Upper lobe of left lung (tissue), 6 donors: ENCODE results near the gene MARCKS. TPM values are rescaled to one million over a fixed set of nuclear protein-coding genes. Genes with fewer than 3 reads are reported as not detected.
A peak's percentile ranks its signal among the peaks of the same experiment; 100 is the strongest.

ENCODE experiments used
- ATAC-seq, 2 donors: fragments of 200-7000 bp; cut with Tn5 transposase; one replicate each; pipeline ENCODE4 v1.9.1; 2022; ENCODE audit warnings: mild to moderate bottlenecking in 2 of 2, moderate library complexity in 2 of 2; ENCODE audit not compliant: low FRiP score in 2 of 2
- DNase-seq, 2 donors: peaks; one replicate each; pipeline ENCODE4 v3.0.0-alpha.2; 2019 to 2020
- H3K27ac ChIP-seq, 4 donors: fragments of 200-600 bp; sonication (generic); one replicate each; pipeline ENCODE4 v1.5.1; 2016 to 2019
- H3K27me3 ChIP-seq, 4 donors: fragments of 200-600 bp; sonication (generic); one replicate each; pipeline ENCODE4 v1.5.1; 2017 to 2019
- H3K36me3 ChIP-seq, 4 donors: fragments of 200-600 bp; sonication (generic); one replicate each; pipeline ENCODE4 v1.5.1; 2016 to 2019
- H3K4me1 ChIP-seq, 4 donors: fragments of 200-600 bp; sonication (generic); one replicate each; pipeline ENCODE4 v1.5.1; 2018 to 2019
- H3K4me3 ChIP-seq, 4 donors: fragments of 200-600 bp; sonication (generic); one replicate each; pipeline ENCODE4 v1.5.1; 2017 to 2019; ENCODE audit warnings: mild to moderate bottlenecking in 2 of 4, moderate library complexity in 1 of 4
- H3K9me3 ChIP-seq, 4 donors: fragments of 200-600 bp; sonication (generic); one replicate each; pipeline ENCODE4 v1.5.1; 2018 to 2019
- EP300 ChIP-seq, 4 donors: sonication (generic); formaldehyde crosslinking; IDR thresholded peaks; one replicate each; pipeline ENCODE4 v1.5.1; 2017; ENCODE audit warnings: antibody characterized with exemption in 4 of 4, control low read depth in 2 of 4
- POLR2A ChIP-seq, 4 donors: fragments of 450-650 bp; IDR thresholded peaks; one replicate each; pipeline ENCODE4 v1.5.1; 2016 to 2017; ENCODE audit warnings: antibody characterized with exemption in 4 of 4, mild to moderate bottlenecking in 2 of 4
- POLR2AphosphoS5 ChIP-seq, 2 donors: sonication (generic); formaldehyde crosslinking; IDR thresholded peaks; one replicate each; pipeline ENCODE4 v1.5.1; 2017; ENCODE audit warnings: antibody characterized with exemption in 2 of 2
- WGBS, 2 donors: methylation state at CpG; one replicate each; pipeline ENCODE4 v1.1.5; 2017 to 2018; 5-methylcytosine and 5-hydroxymethylcytosine counted together
- total RNA-seq, 6 donors: library from RNA; depleted of rRNA in 4 of 6; stranded (reverse); fragments of >200 nt in 4 of 6; gene quantifications; one replicate each; pipeline versions ENCODE4 v1.1.0 to v1.2.1, GENCODE V29; 2016 to 2021
- TF ChIP-seq, protein P1 (sequence below), 6 experiments: fragments of 450-650 bp in 4 of 6; fragments of 200-600 bp in 2 of 6; sonication (generic) in 2 of 6; IDR thresholded peaks; one replicate each; pipeline ENCODE4 v1.5.1; 2016 to 2019; ENCODE audit warnings: antibody characterized with exemption in 6 of 6
- donor health status: DM: no; HTN: no; CAD: no; lungs with moderate emphysema.
- donor health status: DM: no; HTN: yes; CAD: no; lungs with severe emphysema.

The MARCKS gene
- total RNA-seq, 6 donors from 2014 or later = 26.3 to 85.8 (median 42.2) TPM

DNA sequence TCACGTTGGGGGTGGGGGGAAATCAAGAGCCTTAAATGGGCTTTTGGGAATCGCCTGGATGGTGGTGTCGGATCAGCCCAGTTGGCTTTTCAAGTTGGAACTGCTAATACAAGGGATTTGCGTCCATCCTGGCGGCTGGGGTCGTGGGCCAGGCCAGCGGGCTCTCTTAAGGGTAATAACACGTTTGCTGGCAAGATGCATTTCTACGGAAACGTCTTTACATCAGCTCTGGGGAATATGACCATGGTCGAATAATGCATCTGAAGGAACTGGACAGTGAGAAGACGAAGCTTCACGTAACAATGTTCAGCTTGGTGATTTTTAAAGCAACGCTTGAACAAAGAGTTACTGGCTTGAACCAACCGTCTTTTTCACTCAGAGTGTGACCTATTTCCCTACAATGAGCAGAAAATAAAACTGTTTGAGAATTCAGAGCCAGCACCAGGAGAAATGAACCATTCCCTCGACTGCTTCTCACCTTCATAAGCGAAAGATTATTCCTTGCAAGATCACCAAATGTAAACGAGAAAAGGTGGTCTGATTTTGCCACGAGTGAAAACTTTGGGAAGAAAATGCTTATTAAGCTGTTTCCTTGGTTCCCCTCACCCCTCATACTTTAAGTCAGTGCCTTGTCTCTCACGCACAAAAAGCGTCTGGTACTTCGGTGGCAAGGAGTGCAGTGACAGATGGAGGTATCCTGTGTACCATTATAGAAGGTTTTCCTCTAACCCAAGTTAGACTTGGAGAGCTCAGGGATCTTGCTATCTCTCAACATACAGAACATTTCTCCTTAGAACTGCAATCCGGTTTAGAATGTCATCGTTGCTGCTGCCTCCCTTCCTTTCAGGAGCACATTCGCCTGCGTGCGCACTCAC is 1.4 kb upstream of the MARCKS start:
- 3 to 5% methylated on average over 27 of the region's 27 CpGs for WGBS, 2 donors
- TF ChIP-seq POLR2A (IDR thresholded peaks at IDR 0.05) (peak in 1 of 4 donors; percentile 31), POLR2AphosphoS5 (IDR thresholded peaks at IDR 0.05) (peak in 1 of 2 donors; percentile 8), EP300 (IDR thresholded peaks at IDR 0.05) (no peak)
- ATAC-seq = no peak
- peak overlapping the region; percentile 86 to 96 (median 92) for H3K27ac ChIP-seq
- H3K9me3 ChIP-seq = no peaks in the 10 kb centered on the region
- H3K36me3 ChIP-seq = no peaks in the 10 kb centered on the region
- no peaks in the 10 kb centered on the region for H3K27me3 ChIP-seq
- H3K4me1 ChIP-seq = peaks cover 0 to 49% (median 11%) of the 10 kb centered on the region in 4 donors
- peak overlapping the region; percentile 23 to 77 (median 56) for H3K4me3 ChIP-seq
- peak in 1 of 2 donors; percentile 74 for DNase-seq

DNA sequence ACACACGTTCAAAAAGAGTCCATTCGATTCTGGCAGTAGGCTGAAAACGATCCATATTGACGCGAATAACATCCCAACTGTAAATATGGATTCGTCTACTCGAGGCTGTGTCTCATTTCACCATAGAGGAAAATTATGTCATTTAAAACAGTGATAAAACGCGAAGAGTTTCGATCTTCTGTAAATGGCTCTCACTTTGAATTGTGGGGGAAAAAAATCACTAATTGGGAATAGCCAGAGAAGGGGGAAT is 845 bp upstream of the MARCKS start:
- ATAC-seq = no peak
- peak overlapping the region; percentile 53 to 83 (median 68) for H3K4me3 ChIP-seq
- 1% methylated on average over 10 of the region's 10 CpGs for WGBS, 2 donors
- peak overlapping the region; percentile 86 to 96 (median 92) for H3K27ac ChIP-seq
- H3K27me3 ChIP-seq = no peaks in the 10 kb centered on the region
- H3K4me1 ChIP-seq = peaks cover 0 to 49% (median 11%) of the 10 kb centered on the region in 4 donors
- no peaks in the 10 kb centered on the region for H3K9me3 ChIP-seq
- no peaks in the 10 kb centered on the region for H3K36me3 ChIP-seq
- TF ChIP-seq POLR2AphosphoS5 (IDR thresholded peaks at IDR 0.05) (no peak), EP300 (IDR thresholded peaks at IDR 0.05) (no peak), POLR2A (IDR thresholded peaks at IDR 0.05) (no peak)
- TF ChIP-seq, protein P1, sequence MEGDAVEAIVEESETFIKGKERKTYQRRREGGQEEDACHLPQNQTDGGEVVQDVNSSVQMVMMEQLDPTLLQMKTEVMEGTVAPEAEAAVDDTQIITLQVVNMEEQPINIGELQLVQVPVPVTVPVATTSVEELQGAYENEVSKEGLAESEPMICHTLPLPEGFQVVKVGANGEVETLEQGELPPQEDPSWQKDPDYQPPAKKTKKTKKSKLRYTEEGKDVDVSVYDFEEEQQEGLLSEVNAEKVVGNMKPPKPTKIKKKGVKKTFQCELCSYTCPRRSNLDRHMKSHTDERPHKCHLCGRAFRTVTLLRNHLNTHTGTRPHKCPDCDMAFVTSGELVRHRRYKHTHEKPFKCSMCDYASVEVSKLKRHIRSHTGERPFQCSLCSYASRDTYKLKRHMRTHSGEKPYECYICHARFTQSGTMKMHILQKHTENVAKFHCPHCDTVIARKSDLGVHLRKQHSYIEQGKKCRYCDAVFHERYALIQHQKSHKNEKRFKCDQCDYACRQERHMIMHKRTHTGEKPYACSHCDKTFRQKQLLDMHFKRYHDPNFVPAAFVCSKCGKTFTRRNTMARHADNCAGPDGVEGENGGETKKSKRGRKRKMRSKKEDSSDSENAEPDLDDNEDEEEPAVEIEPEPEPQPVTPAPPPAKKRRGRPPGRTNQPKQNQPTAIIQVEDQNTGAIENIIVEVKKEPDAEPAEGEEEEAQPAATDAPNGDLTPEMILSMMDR (IDR thresholded peaks at IDR 0.05) = no peak
- no peak for DNase-seq

DNA sequence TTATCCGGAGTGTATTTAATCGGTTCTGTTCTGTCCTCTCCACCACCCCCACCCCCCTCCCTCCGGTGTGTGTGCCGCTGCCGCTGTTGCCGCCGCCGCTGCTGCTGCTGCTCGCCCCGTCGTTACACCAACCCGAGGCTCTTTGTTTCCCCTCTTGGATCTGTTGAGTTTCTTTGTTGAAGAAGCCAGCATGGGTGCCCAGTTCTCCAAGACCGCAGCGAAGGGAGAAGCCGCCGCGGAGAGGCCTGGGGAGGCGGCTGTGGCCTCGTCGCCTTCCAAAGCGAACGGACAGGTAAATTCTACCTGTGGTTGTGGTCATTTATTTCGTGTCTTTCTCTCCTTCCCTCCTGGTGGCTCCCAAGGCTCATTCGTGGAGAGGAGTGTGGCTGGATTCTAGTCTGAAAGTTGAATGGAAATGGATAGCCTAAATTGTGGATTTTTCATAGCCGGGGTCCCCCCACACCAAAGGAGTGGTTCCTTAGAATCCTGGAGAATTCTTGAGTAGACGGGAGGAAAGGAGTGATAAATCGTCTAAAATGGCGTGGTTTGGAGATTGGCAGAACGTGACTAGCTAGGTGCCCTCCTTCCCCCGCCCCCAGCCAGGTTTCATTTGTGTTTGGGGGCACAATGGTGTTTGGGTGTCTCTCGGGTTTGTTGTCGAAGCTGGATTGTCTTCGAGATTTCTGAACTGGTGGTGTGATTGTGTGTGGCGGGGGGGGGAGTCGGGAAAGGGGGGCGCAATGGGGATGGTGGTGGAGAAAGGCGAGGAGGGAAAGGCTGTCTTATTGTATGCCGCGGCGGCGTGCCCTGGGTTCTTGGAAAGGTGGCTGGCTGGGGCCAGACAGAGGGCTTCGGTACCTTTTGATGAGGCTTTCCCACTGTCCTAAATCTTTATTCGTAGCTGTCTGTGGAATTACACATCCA is 673 bp downstream of the MARCKS start:
- 1 to 2% methylated on average over 32 to 41 of the region's 43 CpGs for WGBS, 2 donors
- Histone ChIP-seq H3K27me3 (no peaks in the 10 kb centered on the region), H3K36me3 (no peaks in the 10 kb centered on the region), H3K4me1 (peaks cover 0 to 49% (median 13%) of the 10 kb centered on the region in 4 donors), H3K9me3 (no peaks in the 10 kb centered on the region), H3K27ac (peak overlapping the region; percentile 86 to 96 (median 92)), H3K4me3 (peak overlapping the region; percentile 53 to 83 (median 68))
- TF ChIP-seq EP300 (IDR thresholded peaks at IDR 0.05) (no peak), POLR2A (IDR thresholded peaks at IDR 0.05) (no peak), POLR2AphosphoS5 (IDR thresholded peaks at IDR 0.05) (no peak)
- TF ChIP-seq, protein P1 (IDR thresholded peaks at IDR 0.05) = no peak
- ATAC-seq (peak in 1 of 2 donors; percentile 15), DNase-seq (peak; percentile 35 to 81)

DNA sequence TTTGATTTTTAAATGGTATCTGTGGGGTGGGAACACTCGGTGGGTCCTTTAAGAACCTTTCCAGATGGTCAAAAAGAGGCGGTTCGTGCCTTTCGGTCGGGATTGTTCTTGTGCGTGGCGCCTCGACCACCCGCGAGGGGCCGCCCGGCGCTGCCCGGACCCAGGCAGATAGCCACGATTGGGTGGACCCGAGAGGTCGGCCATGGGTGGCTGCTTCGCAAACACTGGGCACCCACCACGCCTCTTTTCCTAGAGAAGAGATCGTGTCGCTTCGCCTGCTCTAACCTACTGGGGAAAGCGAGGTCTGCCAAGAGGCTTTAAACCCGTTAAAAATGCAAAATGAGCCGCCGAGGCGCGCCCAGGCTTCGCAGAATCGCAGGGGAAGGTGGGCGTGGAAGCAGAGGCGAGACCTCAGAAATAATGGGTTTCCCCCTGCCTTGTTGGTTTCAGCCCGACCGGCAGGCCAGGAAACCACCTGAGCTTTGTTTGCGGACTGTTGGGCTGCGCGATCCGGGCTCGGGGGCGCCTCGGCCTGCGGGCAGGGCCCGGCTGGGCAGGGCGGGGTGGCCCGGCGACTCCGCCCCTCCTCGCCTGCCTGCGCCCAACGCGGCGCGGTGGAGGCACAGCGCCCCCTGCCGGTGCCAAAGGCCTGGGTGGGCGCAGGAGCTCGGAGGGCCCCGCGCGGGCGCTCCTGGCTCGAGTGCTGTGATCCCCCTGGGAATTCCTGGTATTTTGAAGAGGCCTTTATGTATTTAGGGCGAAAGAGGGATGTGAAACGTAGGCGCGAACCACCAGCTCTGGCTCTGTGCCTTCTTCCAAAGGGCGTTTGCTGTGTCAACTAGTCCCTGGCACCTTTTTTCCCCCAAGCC is 1.6 kb downstream of the MARCKS start:
- DNase-seq = peak; percentile 88 to 98
- Histone ChIP-seq H3K36me3 (no peaks in the 10 kb centered on the region), H3K4me1 (peaks cover 0 to 49% (median 13%) of the 10 kb centered on the region in 4 donors), H3K27me3 (no peaks in the 10 kb centered on the region), H3K27ac (peak overlapping the region; percentile 86 to 96 (median 92)), H3K4me3 (peak overlapping the region; percentile 53 to 83 (median 68)), H3K9me3 (no peaks in the 10 kb centered on the region)
- 1% methylated on average over 18 to 65 of the region's 67 CpGs for WGBS, 2 donors
- TF ChIP-seq, protein P1 (IDR thresholded peaks at IDR 0.05) = peak; percentile 98 to 99 (median 98)
- TF ChIP-seq POLR2AphosphoS5 (IDR thresholded peaks at IDR 0.05) (peak; percentile 65 to 87), EP300 (IDR thresholded peaks at IDR 0.05) (no peak), POLR2A (IDR thresholded peaks at IDR 0.05) (peak in 3 of 4 donors; percentile 44 to 77 (median 53))
- peak; percentile 93 to 95 for ATAC-seq
